ENCODE data around the gene PGM5.

The PGM5 gene

GRCh38 chr9:68500457-68501381, 144.3 kb downstream of the PGM5 start:
- no peak for DNase-seq

DNA sequence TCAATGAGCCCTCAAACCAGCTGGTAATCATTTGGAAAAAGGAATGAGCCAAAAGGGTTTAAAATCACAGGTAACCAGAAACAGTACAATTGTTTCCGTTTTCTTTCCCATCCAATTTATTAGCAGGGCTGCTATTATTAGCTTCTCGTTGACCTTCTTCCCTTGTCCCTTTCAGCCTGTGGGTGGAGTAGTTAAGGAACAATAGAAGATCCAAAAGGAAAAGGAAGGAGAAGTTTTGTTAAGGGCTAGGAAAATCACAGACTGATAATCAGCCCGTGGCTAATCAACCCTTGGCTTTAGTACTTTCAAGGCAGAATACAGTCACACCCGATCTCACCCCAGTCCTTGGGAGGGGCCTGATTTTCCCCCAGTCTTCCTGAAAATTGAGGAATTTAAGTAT, 145.9 kb downstream of the PGM5 start:
- DNase-seq, result no peak

- no peak for DNase-seq
Measured at GRCh38 chr9:68505681-68506409, 149.4 kb downstream of the PGM5 start.

GRCh38 chr9:68506551-68506950, 150.1 kb downstream of the PGM5 start:
- DNase-seq, result no peak

- DNase-seq, result no peak
Measured at GRCh38 chr9:68507130-68507805, 150.9 kb downstream of the PGM5 start.

DNA sequence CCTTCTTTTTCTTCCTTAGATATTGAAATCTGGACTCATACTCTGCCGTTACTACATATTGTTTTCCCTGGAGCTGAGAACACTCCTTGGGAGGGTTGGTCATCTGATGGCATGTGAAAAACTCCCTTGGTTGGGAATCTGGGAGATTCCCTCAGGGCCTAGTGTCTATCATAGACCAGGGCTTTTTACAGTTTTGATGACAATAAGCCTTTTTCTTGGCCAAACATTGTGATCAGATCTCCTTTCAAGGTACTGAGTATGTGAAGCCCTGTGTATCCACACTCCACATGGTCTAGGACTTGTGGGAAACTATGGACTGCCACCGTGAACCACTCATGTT, 151.4 kb downstream of the PGM5 start:
- no peak for DNase-seq

DNA sequence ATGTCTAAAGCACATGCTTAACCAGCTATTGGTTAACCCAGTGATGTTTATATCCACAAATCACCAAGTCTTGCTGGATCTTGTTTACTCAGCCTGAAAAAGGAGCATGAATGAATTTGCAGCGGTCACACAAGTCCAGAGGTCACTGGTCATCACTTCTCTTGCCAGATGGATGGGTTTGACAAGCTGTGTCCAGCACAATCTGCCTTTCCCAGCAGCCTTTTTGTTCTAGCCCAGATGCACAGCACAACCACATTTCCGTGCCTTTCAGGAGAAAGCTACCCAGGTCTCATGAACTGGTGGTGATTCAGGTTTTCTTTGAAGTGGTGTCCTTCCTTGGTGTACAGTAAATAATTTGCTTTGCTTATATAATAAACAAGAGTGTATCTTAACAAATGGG, 152.1 kb downstream of the PGM5 start:
- no peak for DNase-seq

- no peak for DNase-seq
Measured at GRCh38 chr9:68509689-68510088, 153.3 kb downstream of the PGM5 start.

- no peak for DNase-seq
Measured at GRCh38 chr9:68513385-68513784, 157.0 kb downstream of the PGM5 start.

DNA sequence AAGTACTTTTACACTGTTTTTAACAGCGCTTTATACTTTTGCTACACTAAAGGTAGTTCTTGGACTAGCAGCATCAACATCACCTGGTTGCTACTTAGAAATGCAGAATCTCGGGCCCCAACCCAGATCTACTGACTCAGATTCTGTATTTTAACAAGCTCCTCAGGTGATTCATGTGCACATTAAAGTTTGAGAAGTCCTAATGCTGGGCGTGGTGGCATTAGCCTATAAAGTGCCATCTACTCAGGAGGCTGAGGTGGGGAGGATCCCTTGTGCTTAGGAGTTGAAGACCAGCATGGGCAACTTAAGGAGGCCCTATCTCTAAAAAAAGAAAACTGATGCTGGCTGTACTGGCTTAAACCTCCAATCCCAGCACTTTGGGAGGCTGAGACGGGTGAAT, 157.6 kb downstream of the PGM5 start:
- no peak for DNase-seq

DNA sequence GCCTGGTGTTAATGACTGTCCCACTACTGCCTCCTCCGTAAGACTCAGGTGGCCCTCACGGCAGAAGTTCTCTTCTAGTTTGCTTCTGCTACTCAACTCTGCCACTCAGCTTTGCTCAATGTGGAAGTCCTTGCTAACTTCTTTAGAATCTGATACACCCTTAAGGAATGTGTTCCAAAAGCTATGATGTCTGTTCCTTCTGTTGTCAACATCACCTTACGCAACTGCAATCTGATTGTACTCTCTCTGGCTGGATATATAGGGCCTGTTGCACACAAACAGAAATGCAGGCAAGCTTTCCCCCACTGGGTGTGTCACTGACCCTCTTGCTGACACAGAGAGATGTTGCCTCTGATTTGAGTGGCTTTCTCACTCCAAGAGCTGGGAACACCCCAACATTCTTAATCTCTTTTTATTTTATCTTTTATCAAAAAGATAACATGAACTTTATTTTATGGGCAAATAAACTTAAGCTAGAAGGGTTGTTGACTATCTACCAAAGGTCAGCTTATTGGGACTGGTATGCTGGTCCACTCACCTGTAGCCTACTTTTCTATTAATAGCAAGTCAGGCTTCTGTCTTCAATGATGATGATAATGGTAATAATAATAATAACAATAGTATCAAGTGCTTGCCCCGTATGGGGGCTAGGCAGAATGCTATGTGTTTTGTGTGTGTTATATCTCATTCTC, 159.1 kb downstream of the PGM5 start:
- no peak for DNase-seq

- DNase-seq, result no peak
Measured at GRCh38 chr9:68522131-68522530, 165.7 kb downstream of the PGM5 start.

DNA sequence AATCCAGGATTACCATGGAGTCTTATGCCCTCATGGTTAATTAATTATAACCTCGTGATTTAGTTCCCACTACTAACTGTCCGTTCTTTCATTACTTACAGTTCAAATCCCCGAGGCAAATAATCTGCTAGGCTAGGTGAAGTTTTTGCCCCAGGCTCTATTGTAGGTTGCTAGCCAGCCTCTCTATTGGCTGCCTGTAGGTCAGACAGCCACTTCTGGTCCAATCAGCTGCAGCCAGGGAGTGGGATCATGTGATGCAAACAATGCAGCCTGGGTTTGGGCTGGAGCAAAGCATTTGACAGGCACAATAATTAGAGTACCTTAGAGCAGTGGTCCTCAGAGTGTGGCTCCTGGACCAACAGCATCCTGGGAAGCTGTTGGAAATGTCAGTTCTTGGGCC, 166.5 kb downstream of the PGM5 start:
- DNase-seq, result no peak

DNA sequence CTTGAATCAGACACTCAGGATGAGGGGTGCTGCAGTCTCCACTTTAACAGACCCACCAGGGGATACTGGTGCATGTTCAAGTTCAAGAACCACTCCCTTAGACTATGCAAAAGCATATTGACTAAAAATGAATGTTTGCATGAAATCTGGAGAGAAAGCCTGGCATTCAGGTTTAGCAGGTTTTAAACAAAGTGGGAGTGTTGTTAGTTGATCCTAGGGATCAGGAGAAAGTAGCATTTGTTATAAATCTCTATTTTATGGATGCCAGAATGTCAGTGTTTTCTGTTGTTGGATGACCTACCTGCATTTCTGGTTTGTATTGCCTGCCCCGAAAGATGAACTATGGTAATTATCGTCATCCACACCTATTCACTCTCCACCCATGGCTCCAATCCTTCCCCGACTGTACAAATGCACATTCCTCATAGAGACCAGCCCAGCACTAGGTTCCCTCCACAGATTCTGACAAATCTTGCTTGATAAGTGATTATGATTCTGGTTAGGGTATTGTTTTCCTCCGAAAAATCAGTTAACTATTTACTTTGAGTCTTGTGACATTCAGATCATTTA, 167.0 kb downstream of the PGM5 start:
- no peak for DNase-seq

- no peak for DNase-seq
Measured at GRCh38 chr9:68530618-68531017, 174.2 kb downstream of the PGM5 start.

DNA sequence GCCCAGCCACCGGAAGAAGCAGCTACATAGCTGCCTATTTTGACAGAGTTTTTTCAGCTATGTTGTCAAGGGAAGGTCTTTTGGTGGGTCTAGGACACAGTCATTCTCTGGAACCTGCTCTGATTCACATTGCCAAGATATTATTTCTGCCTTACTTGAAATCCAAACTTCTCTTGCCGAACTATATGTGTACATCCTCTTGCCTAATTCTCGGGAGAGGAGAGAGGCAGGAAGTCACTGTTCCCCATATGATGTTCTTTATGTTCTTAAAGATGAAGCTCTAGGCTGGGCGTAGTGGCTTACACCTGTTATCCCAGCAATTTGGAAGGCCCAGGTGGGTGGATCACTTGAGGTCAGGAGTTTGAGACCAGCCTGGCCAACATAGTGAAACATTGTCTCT, 175.7 kb downstream of the PGM5 start:
- DNase-seq, result no peak

GRCh38 chr9:68533678-68534077, 177.3 kb downstream of the PGM5 start:
- DNase-seq, result no peak

DNA sequence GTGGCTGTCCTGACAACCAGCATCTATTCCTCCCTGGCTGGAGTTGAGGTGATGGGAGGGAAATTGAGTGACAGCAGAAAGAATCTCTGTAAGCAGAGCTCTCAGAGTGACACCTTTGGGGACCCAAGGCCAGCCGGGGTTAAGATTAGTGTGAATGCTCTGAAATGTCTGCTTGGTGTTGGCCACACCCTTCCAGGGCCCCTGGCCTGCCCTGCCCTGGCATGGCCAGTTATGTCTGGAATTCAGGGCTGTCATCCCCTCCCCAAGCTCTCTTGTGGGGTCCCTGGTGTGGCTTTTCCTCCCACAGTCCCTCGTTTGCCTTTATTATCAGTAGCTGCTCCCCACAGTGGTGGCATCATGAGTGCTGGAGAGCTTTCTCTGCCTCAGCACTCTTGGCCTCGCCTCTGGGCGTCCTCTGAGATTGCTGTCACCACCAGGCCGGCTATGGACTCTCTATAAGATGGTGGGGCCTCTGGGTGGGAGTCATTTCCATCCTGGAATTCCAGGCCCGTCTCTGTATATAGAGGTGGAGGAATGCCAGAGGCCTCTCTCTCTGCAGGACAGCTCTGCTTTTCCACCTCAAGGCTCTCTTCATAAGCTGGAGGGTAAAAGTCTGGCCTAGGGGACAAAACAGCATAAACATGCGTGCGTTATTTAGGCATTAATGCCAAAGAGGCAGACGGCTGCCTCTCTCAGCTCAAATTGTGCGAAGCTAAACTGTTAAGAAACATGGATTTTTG, 180.6 kb downstream of the PGM5 start:
- DNase-seq, result no peak

DNA sequence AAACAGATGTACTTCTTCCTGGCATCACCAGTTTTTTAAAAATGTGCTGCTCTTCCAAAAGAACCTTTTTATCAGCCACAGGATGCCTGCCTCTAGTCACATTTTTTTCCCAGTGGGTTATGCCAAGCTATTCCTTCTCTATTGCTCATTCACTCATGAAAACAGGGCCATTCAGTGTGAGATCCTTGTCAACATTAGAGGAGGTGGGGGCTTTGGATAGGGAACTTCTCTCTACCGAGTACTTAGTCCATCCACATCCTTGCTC, 181.1 kb downstream of the PGM5 start:
- no peak for DNase-seq

- no peak for DNase-seq
Measured at GRCh38 chr9:68538200-68538599, 181.8 kb downstream of the PGM5 start.

DNA sequence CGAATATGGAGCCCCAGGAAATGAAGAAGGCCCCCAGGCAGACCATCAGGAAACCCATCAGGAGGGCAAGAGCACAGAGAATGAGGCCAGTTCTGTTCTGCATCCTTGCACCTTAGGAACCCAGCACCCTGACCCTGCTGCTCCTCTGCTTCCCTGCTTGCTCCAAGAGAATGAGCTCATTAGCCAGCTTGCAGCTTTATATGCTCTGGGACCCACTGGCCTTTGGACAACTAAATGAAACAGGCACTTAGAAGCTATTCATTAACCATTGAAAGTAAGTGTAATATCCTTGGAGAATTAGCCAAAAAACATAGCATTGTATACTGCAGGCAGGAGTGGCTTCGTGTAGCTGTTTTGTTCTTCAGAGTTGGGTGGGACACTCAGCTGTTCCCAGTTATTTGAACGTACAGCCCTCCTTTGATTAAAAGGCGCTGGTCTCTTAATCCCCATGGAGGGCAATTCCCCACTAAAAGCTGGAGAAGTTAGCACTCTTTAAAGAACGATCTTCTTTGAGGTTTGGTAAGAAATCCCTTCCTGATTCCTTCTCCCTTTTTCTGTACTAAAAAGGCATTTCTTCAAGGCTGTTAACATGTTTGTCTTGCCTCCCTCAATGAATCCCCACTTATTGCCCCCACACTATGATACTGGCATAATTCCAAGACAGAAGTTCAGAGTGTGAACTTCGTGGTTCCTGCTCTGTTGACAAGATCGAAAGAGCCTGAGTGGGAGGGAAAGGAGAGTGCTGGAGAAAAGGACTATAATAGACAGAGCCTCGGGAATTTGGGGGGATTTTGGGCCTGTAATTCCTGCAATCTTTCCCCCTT, 184.5 kb downstream of the PGM5 start, which contains the start of gene TMEM252:
TMEM252 (minus strand) TSS at position 172 of the 824 bp plus-strand sequence; CDS start at position 103, 69 bp downstream.
- no peak for DNase-seq
